Measurements from ENCODE around the gene EFHC2.

DNA sequence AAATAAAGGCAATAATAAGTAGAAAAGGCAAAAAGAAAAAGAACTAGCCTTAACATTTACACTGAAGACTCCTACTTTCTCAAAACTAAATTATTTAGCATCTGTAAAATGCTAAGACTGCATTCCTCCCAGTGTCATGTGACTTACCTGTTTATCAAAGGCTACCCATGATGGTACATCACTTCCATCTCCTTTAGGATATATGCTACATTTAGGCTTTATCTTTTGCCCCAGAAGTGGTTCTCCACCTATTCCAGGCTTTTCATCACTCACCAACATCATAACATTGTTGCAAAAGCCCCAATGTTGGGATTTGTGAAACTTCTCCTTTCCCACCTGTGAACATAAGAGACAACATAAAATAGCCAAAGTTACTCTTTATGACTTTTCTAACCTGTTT is 31.1 kb downstream of the EFHC2 start:
- TF ChIP-seq, protein P1, sequence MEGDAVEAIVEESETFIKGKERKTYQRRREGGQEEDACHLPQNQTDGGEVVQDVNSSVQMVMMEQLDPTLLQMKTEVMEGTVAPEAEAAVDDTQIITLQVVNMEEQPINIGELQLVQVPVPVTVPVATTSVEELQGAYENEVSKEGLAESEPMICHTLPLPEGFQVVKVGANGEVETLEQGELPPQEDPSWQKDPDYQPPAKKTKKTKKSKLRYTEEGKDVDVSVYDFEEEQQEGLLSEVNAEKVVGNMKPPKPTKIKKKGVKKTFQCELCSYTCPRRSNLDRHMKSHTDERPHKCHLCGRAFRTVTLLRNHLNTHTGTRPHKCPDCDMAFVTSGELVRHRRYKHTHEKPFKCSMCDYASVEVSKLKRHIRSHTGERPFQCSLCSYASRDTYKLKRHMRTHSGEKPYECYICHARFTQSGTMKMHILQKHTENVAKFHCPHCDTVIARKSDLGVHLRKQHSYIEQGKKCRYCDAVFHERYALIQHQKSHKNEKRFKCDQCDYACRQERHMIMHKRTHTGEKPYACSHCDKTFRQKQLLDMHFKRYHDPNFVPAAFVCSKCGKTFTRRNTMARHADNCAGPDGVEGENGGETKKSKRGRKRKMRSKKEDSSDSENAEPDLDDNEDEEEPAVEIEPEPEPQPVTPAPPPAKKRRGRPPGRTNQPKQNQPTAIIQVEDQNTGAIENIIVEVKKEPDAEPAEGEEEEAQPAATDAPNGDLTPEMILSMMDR (IDR thresholded peaks at IDR 0.05): no peak
- no peak for TF ChIP-seq POLR2A (IDR thresholded peaks at IDR 0.05)
